T-helper 2 cell (primary cell): ENCODE results near the gene NR5A2.
"Not testable (repeated sequence)": the region's sequence is repeated elsewhere in the genome, so short reads cannot be mapped to it uniquely, and the experiment has no call there.

ENCODE experiments used
- DNase-seq, 5 experiments: peaks; one replicate each; pipeline versions ENCODE4 v3.0.0 to v3.0.0-alpha.2; 2012 to 2022

Gene NR5A2

GRCh38 chr1:200165493-200166220 lies 138.1 kb downstream of the NR5A2 start:
- no peak for DNase-seq

- DNase-seq: no peak
These were observed 138.9 kb downstream of the NR5A2 start for GRCh38 chr1:200166411-200166810.

- no peak for DNase-seq
These were observed 141.4 kb downstream of the NR5A2 start for GRCh38 chr1:200168926-200169325.

GRCh38 chr1:200172311-200172710 lies 144.8 kb downstream of the NR5A2 start:
- no peak for DNase-seq

GRCh38 chr1:200173097-200173618 lies 145.6 kb downstream of the NR5A2 start:
- DNase-seq: no peak

- DNase-seq: no peak
These were observed 147.2 kb downstream of the NR5A2 start for GRCh38 chr1:200174525-200175295.

GRCh38 chr1:200176181-200176580 lies 148.7 kb downstream of the NR5A2 start:
- DNase-seq: no peak

GRCh38 chr1:200176798-200177197 lies 149.3 kb downstream of the NR5A2 start:
- DNase-seq: no peak

GRCh38 chr1:200178340-200178739 lies 150.8 kb downstream of the NR5A2 start:
- no peak for DNase-seq

- no peak for DNase-seq
These were observed 151.7 kb downstream of the NR5A2 start for GRCh38 chr1:200179126-200179780.

- DNase-seq: no peak
These were observed 152.3 kb downstream of the NR5A2 start for GRCh38 chr1:200179781-200180160.

- DNase-seq: no peak
These were observed 153.3 kb downstream of the NR5A2 start for GRCh38 chr1:200180821-200181220.

GRCh38 chr1:200181861-200182260 lies 154.4 kb downstream of the NR5A2 start:
- DNase-seq: no peak

GRCh38 chr1:200182701-200183100 lies 155.2 kb downstream of the NR5A2 start:
- no peak for DNase-seq

GRCh38 chr1:200183637-200184036 lies 156.1 kb downstream of the NR5A2 start:
- no peak for DNase-seq

GRCh38 chr1:200184196-200184595 lies 156.7 kb downstream of the NR5A2 start:
- DNase-seq: no peak

- not testable (repeated sequence) for DNase-seq
These were observed 157.7 kb downstream of the NR5A2 start for GRCh38 chr1:200185191-200185590.

GRCh38 chr1:200187332-200187731 lies 159.8 kb downstream of the NR5A2 start:
- DNase-seq: not testable (repeated sequence)

GRCh38 chr1:200191993-200192392 lies 164.5 kb downstream of the NR5A2 start:
- no peak for DNase-seq

- DNase-seq: no peak
These were observed 167.0 kb downstream of the NR5A2 start for GRCh38 chr1:200194477-200194876.

- DNase-seq: no peak
These were observed 170.7 kb downstream of the NR5A2 start for GRCh38 chr1:200198236-200198635.

- no peak for DNase-seq
These were observed 177.9 kb downstream of the NR5A2 start for GRCh38 chr1:200205216-200205995.

GRCh38 chr1:200206340-200206739 lies 178.8 kb downstream of the NR5A2 start:
- DNase-seq: no peak
